IMR-90 (cell line): ENCODE data around the gene SOX5. TPM values are rescaled to one million over a fixed set of nuclear protein-coding genes. Genes with fewer than 3 reads are reported as not detected.

ENCODE experiments used
- ATAC-seq: fragments of 200-7000 bp; cut with Tn5 transposase; 2 replicates; pipeline ENCODE4 v1.9.1; 2020; ENCODE audit warnings: low read depth, mild to moderate bottlenecking, moderate library complexity
- BruUV-seq: library from RNA; stranded (reverse); fragments of 400-500 nt; replicated peaks from 2 replicates; lab custom pipeline; 2021; lab: Mats Ljungman, UMichigan
- CTCF ChIA-PET: fragments of 300-600 bp; formaldehyde crosslinking; extraction: SDS; loops from one replicate; lab custom pipeline; 2021; ENCODE audit warnings: antibody characterized with exemption; lab: Yijun Ruan, JAX
- POLR2A ChIA-PET: fragments of 300-600 bp; sonication (Branson Sonifier 250); formaldehyde crosslinking; loops from one replicate; lab custom pipeline; 2022; ENCODE audit warnings: antibody characterized with exemption; ENCODE audit not compliant: unreplicated experiment; lab: Charles Lee
- DNase-seq: peaks from one replicate; pipeline ENCODE4 v3.0.0; 2013
- H2AFZ ChIP-seq: replicated peaks from 2 replicates; pipeline ENCODE3; 2013; ENCODE audit warnings: low read length, mild to moderate bottlenecking; ENCODE audit not compliant: poor library complexity
- H2AK5ac ChIP-seq: 2 replicates; pipeline ENCODE4 v1.6.1; 2013; ENCODE audit warnings: low read depth, low read length, inconsistent platforms
- H2AK9ac ChIP-seq: replicated peaks from 2 replicates; pipeline ENCODE3; 2013; ENCODE audit warnings: mild to moderate bottlenecking, low read depth, low read length, moderate library complexity; ENCODE audit not compliant: poor library complexity
- H2BK120ac ChIP-seq: 2 replicates; pipeline ENCODE4 v1.6.1; 2013; ENCODE audit warnings: low read depth, low read length, inconsistent platforms
- H2BK15ac ChIP-seq: 3 replicates; pipeline ENCODE4 v1.6.1; 2013; ENCODE audit warnings: low read depth, low read length, inconsistent platforms
- H2BK20ac ChIP-seq: 2 replicates; pipeline ENCODE4 v1.6.1; 2013; ENCODE audit warnings: low read depth, mild to moderate bottlenecking, inconsistent platforms, low read length, moderate library complexity
- H2BK5ac ChIP-seq: 2 replicates; pipeline ENCODE4 v1.6.1; 2013; ENCODE audit warnings: mild to moderate bottlenecking, low read depth, low read length, inconsistent platforms; ENCODE audit not compliant: poor library complexity, severe bottlenecking
- H3K14ac ChIP-seq: replicated peaks from 2 replicates; pipeline ENCODE4 v1.6.1; 2013; ENCODE audit warnings: low read depth, low read length, inconsistent platforms
- H3K18ac ChIP-seq: 2 replicates; pipeline ENCODE4 v1.6.1; 2013; ENCODE audit warnings: low read depth, low read length, control low read depth
- H3K23ac ChIP-seq: 2 replicates; pipeline ENCODE4 v1.6.1; 2013; ENCODE audit warnings: low read depth, low read length, inconsistent platforms
- H3K27ac ChIP-seq: 2 replicates; pipeline ENCODE4 v1.5.1; 2013; ENCODE audit warnings: mild to moderate bottlenecking, control low read depth, low read length; ENCODE audit not compliant: insufficient read depth
- H3K27me3 ChIP-seq: 2 replicates; pipeline ENCODE4 v1.6.1; 2013; ENCODE audit warnings: low read length; ENCODE audit not compliant: control insufficient read depth, insufficient read depth
- H3K36me3 ChIP-seq: 2 replicates; pipeline ENCODE4 v1.6.1; 2013; ENCODE audit warnings: low read length, mixed read lengths; ENCODE audit not compliant: control insufficient read depth, insufficient read depth
- H3K4ac ChIP-seq: 2 replicates; pipeline ENCODE4 v1.6.1; 2013; ENCODE audit warnings: low read depth, low read length, inconsistent platforms
- H3K4me1 ChIP-seq: 2 replicates; pipeline ENCODE4 v1.6.1; 2013; ENCODE audit warnings: low read length, mixed read lengths; ENCODE audit not compliant: control insufficient read depth, insufficient read depth
- H3K4me2 ChIP-seq: 2 replicates; pipeline ENCODE4 v1.6.1; 2013; ENCODE audit warnings: low read depth, mild to moderate bottlenecking, control low read depth, low read length, moderate library complexity
- H3K4me3 ChIP-seq: 2 replicates; pipeline ENCODE4 v1.5.1; 2013; ENCODE audit warnings: low read depth, mild to moderate bottlenecking, control low read depth, low read length, moderate library complexity; ENCODE audit not compliant: insufficient read depth
- H3K56ac ChIP-seq: 2 replicates; pipeline ENCODE4 v1.6.1; 2013; ENCODE audit warnings: low read length, inconsistent platforms; ENCODE audit not compliant: insufficient read depth; ENCODE audit errors: extremely low read depth
- H3K79me1 ChIP-seq, 2 experiments: 2 replicates each; pipeline ENCODE4 v1.6.1; 2013; ENCODE audit warnings: low read length in 2 of 2, inconsistent platforms in 1 of 2, low read depth in 1 of 2
- H3K9ac ChIP-seq: 2 replicates; pipeline ENCODE4 v1.6.1; 2013; ENCODE audit warnings: low read depth, low read length, control low read depth
- H3K9me1 ChIP-seq: 2 replicates; pipeline ENCODE4 v1.6.1; 2013; ENCODE audit warnings: low read length, inconsistent platforms; ENCODE audit not compliant: insufficient read depth
- H3K9me3 ChIP-seq: 2 replicates; pipeline ENCODE4 v1.6.1; 2013; ENCODE audit warnings: low read length; ENCODE audit not compliant: control insufficient read depth, insufficient read depth
- H4K20me1 ChIP-seq: 2 replicates; pipeline ENCODE4 v1.6.1; 2013; ENCODE audit warnings: low read length, inconsistent platforms; ENCODE audit not compliant: insufficient read depth
- H4K5ac ChIP-seq: 2 replicates; pipeline ENCODE4 v1.6.1; 2013; ENCODE audit warnings: mild to moderate bottlenecking, low read depth, low read length, control low read depth
- H4K8ac ChIP-seq, 2 experiments: 2 replicates each; pipeline ENCODE4 v1.6.1; 2013; ENCODE audit warnings: low read depth in 2 of 2, low read length in 2 of 2, control low read depth in 1 of 2, inconsistent platforms in 1 of 2
- H4K91ac ChIP-seq: 2 replicates; pipeline ENCODE4 v1.6.1; 2013; ENCODE audit warnings: low read depth, low read length, inconsistent platforms; ENCODE audit not compliant: insufficient read depth
- BHLHE40 ChIP-seq: fragments of 150-350 bp; IDR thresholded peaks from 2 replicates; pipeline ENCODE4 v1.6.1; 2016; ENCODE audit warnings: mild to moderate bottlenecking, low read depth, low read length
- CEBPB ChIP-seq: IDR thresholded peaks from 2 replicates; pipeline ENCODE4 v1.6.1; 2012; ENCODE audit warnings: low read depth, low read length, improper control_type of control experiment
- CHD1 ChIP-seq: IDR thresholded peaks from 2 replicates; pipeline ENCODE4 v1.6.1; 2012; ENCODE audit warnings: low read depth, low read length, improper control_type of control experiment
- CTCF ChIP-seq: conservative IDR thresholded peaks from 2 replicates; pipeline ENCODE4 v1.5.1; 2012; ENCODE audit warnings: mild to moderate bottlenecking, low read depth, low read length, improper control_type of control experiment
- FOS ChIP-seq: fragments of 150-350 bp; IDR thresholded peaks from 2 replicates; pipeline ENCODE4 v1.6.1; 2016; ENCODE audit warnings: low read depth, low read length
- MAFK ChIP-seq: IDR thresholded peaks from 2 replicates; pipeline ENCODE4 v1.6.1; 2012; ENCODE audit warnings: low read depth, low read length, improper control_type of control experiment
- MAZ ChIP-seq: IDR thresholded peaks from 2 replicates; pipeline ENCODE4 v1.6.1; 2012; ENCODE audit warnings: low read depth, mild to moderate bottlenecking, low read length, improper control_type of control experiment, moderate library complexity, borderline replicate concordance
- MXI1 ChIP-seq: IDR thresholded peaks from 2 replicates; pipeline ENCODE4 v1.6.1; 2012; ENCODE audit warnings: low read depth, mild to moderate bottlenecking, low read length, moderate library complexity, borderline replicate concordance
- NFE2L2 ChIP-seq: fragments of 150-350 bp; IDR thresholded peaks from 2 replicates; pipeline ENCODE4 v1.6.1; 2016; ENCODE audit warnings: low read depth, mild to moderate bottlenecking, low read length
- POLR2A ChIP-seq: IDR thresholded peaks from 2 replicates; pipeline ENCODE4 v1.6.1; 2012; ENCODE audit warnings: mild to moderate bottlenecking, low read depth, low read length
- RAD21 ChIP-seq: IDR thresholded peaks from 2 replicates; pipeline ENCODE4 v1.6.1; 2012; ENCODE audit warnings: low read length, improper control_type of control experiment
- RCOR1 ChIP-seq: IDR thresholded peaks from 2 replicates; pipeline ENCODE4 v1.6.1; 2012; ENCODE audit warnings: mild to moderate bottlenecking, low read length, improper control_type of control experiment; ENCODE audit not compliant: insufficient replicate concordance
- RFX5 ChIP-seq: IDR thresholded peaks from 2 replicates; pipeline ENCODE4 v1.8.0; 2012; ENCODE audit warnings: low read depth, mild to moderate bottlenecking, low read length, moderate library complexity
- SMC3 ChIP-seq: fragments of 150-350 bp; IDR thresholded peaks from 2 replicates; pipeline ENCODE4 v1.6.1; 2016; ENCODE audit warnings: low read depth, mild to moderate bottlenecking, antibody characterized with exemption, low read length, moderate library complexity
- USF2 ChIP-seq: fragments of 150-350 bp; IDR thresholded peaks from 2 replicates; pipeline ENCODE4 v1.6.1; 2017; ENCODE audit warnings: mild to moderate bottlenecking, antibody characterized with exemption, low read length, low read depth
- WGBS, 2 experiments: methylation state at CpG; one replicate each; pipeline versions ENCODE4 v1.1.5 to v1.1.7; 2013; ENCODE audit warnings: missing lambda C conversion rate in 2 of 2; ENCODE audit not compliant: insufficient read length in 1 of 2; ENCODE audit errors: extremely low coverage in 2 of 2; 5-methylcytosine and 5-hydroxymethylcytosine counted together
- dilution Hi-C: fragments of 300-500 bp; cut with HindIII; formaldehyde crosslinking; loops from one replicate; pipeline ENCODE4 v1.14.3; 2018; ENCODE audit warnings: low sequenced_read_pairs; ENCODE audit not compliant: unreplicated experiment
- in situ Hi-C: fragments of 300-500 bp; cut with MboI; formaldehyde crosslinking; loops from 3 replicates; pipeline ENCODE4 v1.14.3; 2019; ENCODE audit warnings: low sequenced_read_pairs, inconsistent platforms, mixed read lengths
- intact Hi-C: fragments of 100-400 bp; cut with micrococcal nuclease; formaldehyde crosslinking; loops from 2 replicates; pipeline ENCODE4 v1.10.0; 2022
- polyA plus RNA-seq, 3 experiments: library from polyadenylated mRNA; depleted of rRNA; stranded (reverse); fragments of >200 nt; gene quantifications; 2 replicates each; pipeline ENCODE4 v1.2.3, GENCODE V29; 2012; ENCODE audit warnings: low replicate concordance in 1 of 3
- total RNA-seq: library from RNA; depleted of rRNA; stranded (reverse); fragments of >200 nt; gene quantifications from 2 replicates; pipeline ENCODE4 v1.2.3, GENCODE V29; 2012
- TF ChIP-seq, protein P1 (sequence below): fragments of 150-350 bp; IDR thresholded peaks from 2 replicates; pipeline ENCODE4 v1.6.1; 2016; ENCODE audit warnings: low read depth, mild to moderate bottlenecking, low read length, moderate library complexity, borderline replicate concordance

The SOX5 gene
- total and polyA plus RNA-seq, 2 of the 4 experiments (the other 2 are of a cell fraction), result 1.1 to 13.1 TPM

DNA sequence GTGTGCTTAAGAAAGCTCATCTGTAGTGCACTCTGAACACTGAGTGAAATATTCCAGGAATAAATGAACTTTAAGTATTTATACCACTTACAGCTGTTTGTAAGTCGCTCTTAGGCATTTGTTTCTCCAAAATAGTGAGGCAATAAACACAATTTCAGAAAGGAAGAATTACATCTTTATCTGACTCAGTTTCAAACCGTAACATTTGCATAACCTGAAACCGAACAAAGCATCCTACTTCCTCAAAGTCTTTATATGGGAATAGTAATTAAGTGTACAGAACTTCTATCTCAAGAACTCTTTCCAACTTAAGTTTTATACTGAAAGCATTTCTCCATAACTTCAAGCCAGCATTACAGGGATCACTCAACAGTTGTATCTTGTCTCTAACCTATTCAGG is 58.4 kb downstream of the SOX5 start:
- H3K9me1 ChIP-seq, result 0 out of 2 replicates have a peak, but pooled peaks cover 4% of the 10 kb centered on the region
- H3K4ac ChIP-seq, result no peak overlapping the region
- H4K8ac ChIP-seq, result no peak overlapping the region
- POLR2A ChIA-PET, result no interaction called here
- H3K18ac ChIP-seq, result no peak overlapping the region
- no peak overlapping the region for H2BK20ac ChIP-seq
- no peak overlapping the region for H3K4me2 ChIP-seq
- no peak overlapping the region for H3K9ac ChIP-seq
- no CpG with 5 or more reads among the region's 3 CpGs for WGBS, 2 experiments
- TF ChIP-seq, protein P1, sequence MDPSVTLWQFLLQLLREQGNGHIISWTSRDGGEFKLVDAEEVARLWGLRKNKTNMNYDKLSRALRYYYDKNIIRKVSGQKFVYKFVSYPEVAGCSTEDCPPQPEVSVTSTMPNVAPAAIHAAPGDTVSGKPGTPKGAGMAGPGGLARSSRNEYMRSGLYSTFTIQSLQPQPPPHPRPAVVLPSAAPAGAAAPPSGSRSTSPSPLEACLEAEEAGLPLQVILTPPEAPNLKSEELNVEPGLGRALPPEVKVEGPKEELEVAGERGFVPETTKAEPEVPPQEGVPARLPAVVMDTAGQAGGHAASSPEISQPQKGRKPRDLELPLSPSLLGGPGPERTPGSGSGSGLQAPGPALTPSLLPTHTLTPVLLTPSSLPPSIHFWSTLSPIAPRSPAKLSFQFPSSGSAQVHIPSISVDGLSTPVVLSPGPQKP, result no peak
- TF ChIP-seq NFE2L2 (no peak), CEBPB (no peak), RAD21 (no peak), USF2 (no peak), RCOR1 (no peak), MAZ (no peak), RFX5 (no peak), POLR2A (no peak), SMC3 (no peak), MXI1 (no peak), BHLHE40 (no peak), CTCF (no peak), CHD1 (no peak), FOS (no peak), MAFK (no peak)
- no peaks in the 10 kb centered on the region; a peak in 1 of 4 replicates for H3K79me1 ChIP-seq
- no TSS peak for BruUV-seq
- H2BK120ac ChIP-seq, result no peak overlapping the region
- H2AFZ ChIP-seq, result no peak overlapping the region
- no peak overlapping the region for H2BK5ac ChIP-seq
- no peak for DNase-seq
- peaks cover 4% of the 10 kb centered on the region for H3K36me3 ChIP-seq
- dilution Hi-C loops (no loop called here), intact Hi-C loops (no loop called here), in situ Hi-C loops (no loop called here)
- H3K4me1 ChIP-seq, result no peaks in the 10 kb centered on the region
- no peak overlapping the region for H4K91ac ChIP-seq
- no peaks in the 10 kb centered on the region for H3K27me3 ChIP-seq
- no peaks in the 10 kb centered on the region for H3K9me3 ChIP-seq
- no peak overlapping the region for H3K56ac ChIP-seq
- CTCF ChIA-PET, result no interaction called here
- no peak overlapping the region for H2BK15ac ChIP-seq
- H3K27ac ChIP-seq, result no peak overlapping the region
- no peak overlapping the region for H2AK5ac ChIP-seq
- no peak overlapping the region for H3K4me3 ChIP-seq
- H2AK9ac ChIP-seq, result no peak overlapping the region
- no peak overlapping the region for H4K5ac ChIP-seq
- no peaks in the 10 kb centered on the region for H4K20me1 ChIP-seq
- H3K14ac ChIP-seq, result no peak overlapping the region
- no peak overlapping the region for H3K23ac ChIP-seq
- ATAC-seq, result no peak
